Muscle layer of colon (tissue), 2 donors: ENCODE results near the gene ASZ1.

Experiments
- H3K27ac ChIP-seq: one replicate; pipeline ENCODE4 v1.7.0; 2013; ENCODE audit warnings: low read depth, mild to moderate bottlenecking, low read length, moderate library complexity
- H3K27me3 ChIP-seq, 2 donors: one replicate each; pipeline ENCODE4 v1.7.0; 2013; ENCODE audit warnings: low read length in 2 of 2, mild to moderate bottlenecking in 2 of 2; ENCODE audit not compliant: insufficient read depth in 2 of 2, control insufficient read depth in 1 of 2
- H3K36me3 ChIP-seq: one replicate; pipeline ENCODE4 v1.7.0; 2013; ENCODE audit warnings: mild to moderate bottlenecking, low read length; ENCODE audit not compliant: insufficient read depth
- H3K4me1 ChIP-seq: one replicate; pipeline ENCODE4 v1.7.0; 2013; ENCODE audit warnings: mild to moderate bottlenecking, low read length; ENCODE audit not compliant: insufficient read depth
- H3K4me3 ChIP-seq, 2 donors: one replicate each; pipeline ENCODE4 v1.7.0; 2013; ENCODE audit warnings: low read length in 2 of 2, low read depth in 1 of 2, mild to moderate bottlenecking in 1 of 2, moderate library complexity in 1 of 2
- H3K9ac ChIP-seq: one replicate; pipeline ENCODE4 v1.7.0; 2013; ENCODE audit warnings: low read length
- H3K9me3 ChIP-seq: one replicate; pipeline ENCODE4 v1.7.0; 2013; ENCODE audit warnings: mild to moderate bottlenecking, low read length
- donor health status: abdominal sarcoma.
- donor health status: Adenocarcinoma of cecum.

Gene ASZ1

DNA sequence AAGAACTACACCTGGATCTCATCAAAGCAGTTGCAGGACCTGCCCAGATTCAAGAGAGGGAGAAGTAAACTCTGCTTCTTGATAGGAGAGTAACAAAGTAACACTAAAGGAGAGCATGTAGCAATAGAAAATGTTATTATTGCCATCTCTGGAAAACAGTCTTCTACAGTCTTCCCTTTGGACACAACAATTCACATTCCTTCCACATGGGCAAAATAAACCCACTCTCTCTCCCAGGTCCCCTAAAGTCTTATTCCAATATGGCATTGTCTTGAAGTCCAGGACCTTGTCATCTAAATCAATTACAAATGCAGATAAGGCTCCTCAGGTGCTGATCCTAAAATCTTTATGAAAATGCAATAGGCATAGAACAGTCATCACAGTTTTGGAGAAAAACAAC lies 94.1 kb downstream of the ASZ1 start:
- H3K36me3 ChIP-seq, result no peaks in the 10 kb centered on the region
- H3K9me3 ChIP-seq, result no peaks in the 10 kb centered on the region
- H3K27me3 ChIP-seq, result no peaks in the 10 kb centered on the region
- no peak overlapping the region for H3K4me3 ChIP-seq
- no peak overlapping the region for H3K9ac ChIP-seq
- H3K4me1 ChIP-seq, result no peaks in the 10 kb centered on the region
- no peak overlapping the region for H3K27ac ChIP-seq

DNA sequence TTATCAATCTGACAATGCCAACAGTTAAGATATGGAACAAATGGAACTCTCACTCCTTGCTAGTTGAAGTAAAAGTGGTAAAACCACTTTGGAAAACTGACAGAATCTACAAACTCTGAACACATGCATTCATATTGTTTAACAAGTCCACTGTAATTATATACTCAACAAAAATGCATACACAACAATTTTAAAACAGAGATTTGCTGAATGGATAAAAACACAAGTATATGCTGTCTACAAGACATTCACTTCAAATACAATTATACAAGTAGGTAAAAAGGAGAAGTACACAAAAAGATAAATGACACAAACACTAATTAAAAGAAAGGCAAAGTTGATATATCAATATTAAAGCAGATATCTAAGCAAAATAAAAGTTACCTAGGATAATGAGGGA lies 95.3 kb downstream of the ASZ1 start:
- no peaks in the 10 kb centered on the region for H3K9me3 ChIP-seq
- H3K27me3 ChIP-seq, result no peaks in the 10 kb centered on the region
- H3K36me3 ChIP-seq, result no peaks in the 10 kb centered on the region
- H3K9ac ChIP-seq, result no peak overlapping the region
- no peaks in the 10 kb centered on the region for H3K4me1 ChIP-seq
- no peak overlapping the region for H3K4me3 ChIP-seq
- H3K27ac ChIP-seq, result no peak overlapping the region

DNA sequence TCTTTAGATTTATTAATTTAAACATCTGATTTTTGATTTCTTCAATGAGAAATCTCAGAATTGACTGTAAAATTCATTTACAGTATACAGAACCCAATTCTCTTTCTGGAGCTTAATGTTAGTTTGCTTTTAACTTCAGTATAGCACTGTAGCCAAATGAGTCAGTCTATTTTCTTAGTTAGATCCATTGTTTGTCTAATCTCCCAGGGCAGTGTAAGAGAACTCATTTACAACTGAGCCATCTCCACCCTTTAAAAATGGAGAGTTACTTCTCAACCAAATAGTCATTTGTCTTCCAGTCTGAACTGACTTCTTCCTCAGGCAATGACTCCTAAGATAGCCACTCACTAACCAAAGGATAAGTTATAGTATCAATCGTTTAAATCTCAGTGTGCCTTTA lies 101.5 kb downstream of the ASZ1 start:
- no peaks in the 10 kb centered on the region for H3K36me3 ChIP-seq
- H3K4me1 ChIP-seq, result peaks cover 7% of the 10 kb centered on the region
- no peaks in the 10 kb centered on the region for H3K9me3 ChIP-seq
- H3K27ac ChIP-seq, result no peak overlapping the region
- no peak overlapping the region for H3K4me3 ChIP-seq
- no peak overlapping the region for H3K9ac ChIP-seq
- peaks cover 5 to 27% of the 10 kb centered on the region in 2 donors for H3K27me3 ChIP-seq

DNA sequence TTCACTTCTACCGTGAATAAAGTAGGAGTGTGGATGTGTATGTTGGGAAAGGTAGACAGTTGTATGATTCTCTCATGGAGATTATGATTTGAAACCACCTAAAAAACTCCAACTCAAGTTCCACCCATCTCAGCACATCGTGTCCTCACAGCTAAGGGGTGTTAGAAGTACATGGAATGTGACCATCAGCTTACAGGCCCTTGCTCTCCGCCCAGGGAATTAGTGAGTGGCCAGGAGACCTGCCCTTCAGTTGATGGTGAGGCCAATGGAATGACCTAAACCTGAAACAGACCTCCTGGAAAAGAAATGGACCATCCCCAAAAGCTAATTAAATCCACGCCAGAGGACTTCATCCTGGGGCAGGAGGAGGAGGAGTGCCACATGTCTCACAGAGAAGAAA lies 102.3 kb downstream of the ASZ1 start:
- no peaks in the 10 kb centered on the region for H3K9me3 ChIP-seq
- H3K4me3 ChIP-seq, result no peak overlapping the region
- H3K4me1 ChIP-seq, result peaks cover 7% of the 10 kb centered on the region
- H3K36me3 ChIP-seq, result no peaks in the 10 kb centered on the region
- H3K9ac ChIP-seq, result no peak overlapping the region
- H3K27me3 ChIP-seq, result peaks cover 5 to 30% of the 10 kb centered on the region in 2 donors
- no peak overlapping the region for H3K27ac ChIP-seq

DNA sequence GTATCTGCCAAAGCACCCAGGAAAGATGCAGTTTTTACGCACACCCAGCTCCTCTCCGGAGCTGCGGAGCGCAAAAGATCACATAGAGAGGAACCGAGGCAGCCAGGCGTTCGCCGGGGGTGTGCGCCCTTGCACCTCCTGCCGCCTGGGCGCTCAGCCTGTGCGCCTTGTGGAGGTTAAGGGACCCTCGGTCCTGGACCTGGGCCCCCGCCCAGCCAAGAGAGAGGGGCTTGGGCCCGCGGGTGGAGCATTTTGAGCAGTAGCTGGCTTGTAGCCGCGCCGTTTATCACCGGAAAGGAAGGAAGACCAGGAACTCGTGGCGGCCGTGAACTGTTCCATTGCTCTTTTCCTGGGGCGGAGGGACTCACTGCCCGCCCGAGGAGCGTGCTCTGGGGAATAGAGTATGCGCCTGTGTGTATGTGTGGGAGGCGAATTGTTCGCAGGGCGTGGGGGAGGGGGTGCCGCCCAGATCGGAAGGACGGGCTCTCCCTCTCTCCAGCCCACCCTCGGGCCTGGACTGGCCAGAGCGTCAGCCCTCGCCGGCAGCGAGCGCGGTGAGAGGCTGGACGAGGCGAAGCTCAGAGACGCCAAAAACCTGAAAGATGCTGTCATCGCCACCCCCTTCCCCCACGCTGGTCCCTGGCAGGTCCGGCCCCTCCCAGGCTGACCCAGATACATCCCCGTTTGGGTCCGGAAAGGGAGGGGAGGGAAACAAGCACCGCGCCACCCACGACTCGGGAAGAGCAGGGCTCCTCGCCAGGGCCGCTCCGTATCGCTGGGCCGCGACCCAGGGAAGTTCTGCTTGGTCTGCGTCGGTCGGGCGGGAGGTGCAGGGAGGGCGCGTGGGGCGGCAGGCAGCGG lies 103.2 kb downstream of the ASZ1 start:
- Histone ChIP-seq H3K9ac (no peak overlapping the region), H3K9me3 (no peaks in the 10 kb centered on the region), H3K36me3 (no peaks in the 10 kb centered on the region), H3K27ac (no peak overlapping the region), H3K27me3 (peaks cover 5 to 30% of the 10 kb centered on the region in 2 donors), H3K4me1 (peaks cover 7% of the 10 kb centered on the region), H3K4me3 (peak overlapping the region; percentile 49 to 57)

DNA sequence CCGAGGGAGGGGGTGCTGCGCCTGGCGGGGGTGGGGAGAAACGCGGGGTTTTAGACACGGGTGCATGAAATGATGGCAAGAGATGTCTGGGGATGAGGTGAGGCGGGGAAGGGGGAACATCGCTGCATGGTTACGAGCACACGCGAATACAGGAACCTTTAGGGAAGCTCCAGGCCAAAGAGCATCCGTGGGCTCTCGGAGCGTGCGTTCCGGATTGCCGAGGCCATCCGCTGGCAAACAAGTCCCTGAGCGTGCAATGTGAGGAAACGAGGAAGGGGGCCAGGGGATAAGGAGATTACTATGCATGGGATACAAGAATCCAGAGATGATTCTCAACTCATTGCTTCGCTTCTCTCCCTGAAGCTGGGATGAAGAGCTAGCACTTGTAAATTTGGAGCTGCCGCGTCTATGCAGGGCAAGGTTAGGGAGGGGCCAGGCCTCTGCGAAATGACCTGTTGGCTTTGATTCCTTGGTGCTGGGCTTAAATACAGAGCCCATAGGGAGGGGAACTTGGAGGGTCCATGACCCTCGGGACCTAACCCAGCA lies 103.9 kb downstream of the ASZ1 start:
- no peak overlapping the region for H3K27ac ChIP-seq
- H3K27me3 ChIP-seq, result peaks cover 5 to 30% of the 10 kb centered on the region in 2 donors

DNA sequence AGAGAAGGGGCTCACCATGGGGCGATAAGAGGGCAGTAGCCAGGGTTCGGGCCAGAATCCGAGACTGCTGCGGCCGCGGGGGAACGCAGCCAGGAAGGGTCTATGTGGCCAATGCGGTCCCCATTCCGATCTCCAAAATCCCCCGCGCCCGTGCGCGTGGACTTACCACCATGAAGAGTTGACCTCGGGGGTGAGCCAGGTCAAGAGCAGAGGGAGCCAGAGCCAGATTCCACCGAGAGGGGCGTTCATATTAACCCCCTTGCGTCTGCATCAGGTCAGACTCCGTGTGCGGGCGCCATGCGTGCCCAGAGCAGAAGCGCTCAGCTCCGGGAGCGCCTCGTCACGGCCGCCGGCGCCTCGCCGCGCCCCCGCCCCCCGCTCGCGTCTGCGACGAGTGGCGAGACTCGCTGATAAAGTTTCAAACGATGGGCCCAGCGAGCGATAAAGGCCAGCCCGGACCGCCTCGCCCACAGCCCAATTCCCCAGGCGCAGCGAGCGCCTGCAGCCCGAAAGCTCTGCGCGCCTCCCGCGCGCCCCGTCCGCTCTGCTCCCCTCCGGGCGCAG lies 104.5 kb downstream of the ASZ1 start, which contains the start of gene WNT2:
TSS of gene WNT2 (minus strand) at position 318 of the 564 bp plus-strand sequence. CDS start at position 249, 69 bp downstream.
- Histone ChIP-seq H3K9me3 (no peaks in the 10 kb centered on the region), H3K27ac (no peak within 1 kb of the TSS), H3K4me3 (peak within 1 kb of the TSS; percentile 49 to 57), H3K27me3 (peaks cover 5 to 30% of the 10 kb centered on the region in 2 donors), H3K36me3 (no peaks in the 10 kb centered on the region), H3K4me1 (peaks cover 7% of the 10 kb centered on the region), H3K9ac (no peak within 1 kb of the TSS)

More for the DNA sequence above, 103.9 kb downstream of the ASZ1 start:
- Histone ChIP-seq H3K36me3 (no peaks in the 10 kb centered on the region), H3K9me3 (no peaks in the 10 kb centered on the region), H3K9ac (no peak overlapping the region), H3K4me1 (peaks cover 7% of the 10 kb centered on the region), H3K4me3 (peak overlapping the region; percentile 49 to 57)

DNA sequence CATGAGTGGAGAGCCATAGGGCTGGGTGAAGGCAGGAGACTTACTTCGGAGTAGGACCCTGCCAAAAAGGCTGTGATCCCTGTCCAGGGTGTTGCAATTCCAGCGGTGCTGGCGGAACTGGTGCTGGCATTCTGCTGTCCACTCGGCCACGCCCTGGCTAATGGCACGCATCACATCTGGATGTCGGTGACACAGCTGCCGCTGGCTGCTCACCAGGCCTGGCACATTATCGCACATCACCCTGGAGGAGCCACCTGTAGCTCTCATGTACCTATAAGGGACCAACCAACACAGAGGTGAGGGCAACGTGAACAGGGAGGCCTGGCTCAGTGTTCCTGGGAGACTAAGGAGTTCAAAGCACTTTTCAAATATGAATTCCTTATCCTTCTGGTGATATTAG lies 106.8 kb downstream of the ASZ1 start:
- no peak overlapping the region for H3K9ac ChIP-seq
- H3K9me3 ChIP-seq, result no peaks in the 10 kb centered on the region
- no peak overlapping the region for H3K27ac ChIP-seq
- H3K4me1 ChIP-seq, result peaks cover 7% of the 10 kb centered on the region
- peaks cover 5 to 30% of the 10 kb centered on the region in 2 donors for H3K27me3 ChIP-seq
- H3K36me3 ChIP-seq, result no peaks in the 10 kb centered on the region
- no peak overlapping the region for H3K4me3 ChIP-seq

DNA sequence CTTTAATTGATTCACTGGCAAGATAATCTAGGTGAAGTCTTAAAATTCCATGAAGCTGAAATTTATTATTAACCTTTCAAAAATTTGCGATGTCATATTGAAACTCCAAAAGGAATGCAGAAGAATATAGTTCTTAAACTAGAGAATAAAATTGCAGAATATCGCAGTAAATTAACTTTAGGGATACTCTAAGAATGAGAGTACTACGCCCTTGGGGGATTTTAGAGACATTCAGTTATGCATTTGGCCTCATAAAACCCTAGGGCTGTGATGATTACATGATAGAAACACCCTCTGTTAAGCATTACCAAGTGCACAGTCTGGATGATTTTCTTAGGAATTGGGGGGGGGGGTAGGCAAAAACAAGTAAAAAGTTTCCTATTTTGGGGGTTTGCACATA lies 108.1 kb downstream of the ASZ1 start:
- Histone ChIP-seq H3K4me3 (no peak overlapping the region), H3K9ac (no peak overlapping the region), H3K4me1 (peaks cover 7% of the 10 kb centered on the region), H3K27me3 (peaks cover 5 to 25% of the 10 kb centered on the region in 2 donors), H3K36me3 (no peaks in the 10 kb centered on the region), H3K9me3 (no peaks in the 10 kb centered on the region), H3K27ac (no peak overlapping the region)

DNA sequence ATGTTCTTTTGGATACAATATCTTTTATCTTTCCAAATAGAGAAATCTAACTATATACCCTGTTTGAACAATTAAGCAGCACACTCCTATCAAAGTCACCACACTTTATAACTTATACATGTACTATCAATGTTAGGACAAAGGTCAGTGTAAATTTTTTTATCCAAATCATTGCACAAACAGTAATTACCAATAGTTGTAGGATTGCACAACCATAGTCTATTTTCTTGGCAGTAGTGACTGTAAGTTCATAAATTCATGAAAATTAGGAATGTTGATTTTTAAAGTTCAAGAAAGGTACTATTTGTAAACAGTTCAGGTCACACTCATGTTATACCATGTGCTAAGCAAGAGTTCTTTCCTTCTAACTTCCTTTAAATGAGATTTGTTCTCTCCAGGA lies 113.7 kb downstream of the ASZ1 start:
- Histone ChIP-seq H3K27ac (no peak overlapping the region), H3K9ac (no peak overlapping the region), H3K4me1 (no peaks in the 10 kb centered on the region), H3K27me3 (no peaks in the 10 kb centered on the region), H3K4me3 (no peak overlapping the region), H3K36me3 (no peaks in the 10 kb centered on the region), H3K9me3 (no peaks in the 10 kb centered on the region)
